Nephron progenitor cell (in vitro differentiated cells): Measurements from ENCODE around the gene SH2B3.

Experiments
- DNase-seq: peaks from one replicate; pipeline ENCODE4 v3.0.0; 2021
- H3K27ac Mint-ChIP-seq: 2 replicates; pipeline ENCODE4 v1.8.0; 2021; ENCODE audit warnings: mild to moderate bottlenecking, moderate library complexity, mixed read lengths
- H3K27me3 Mint-ChIP-seq: 2 replicates; pipeline ENCODE4 v1.8.0; 2021; ENCODE audit warnings: mild to moderate bottlenecking, low read depth, mixed read lengths; ENCODE audit not compliant: poor library complexity
- H3K36me3 Mint-ChIP-seq: 2 replicates; pipeline ENCODE4 v1.8.0; 2021; ENCODE audit warnings: low read depth, mixed read lengths
- H3K4me1 Mint-ChIP-seq: 2 replicates; pipeline ENCODE4 v1.8.0; 2021; ENCODE audit warnings: mixed read lengths
- H3K4me3 Mint-ChIP-seq: 2 replicates; pipeline ENCODE4 v1.8.0; 2021; ENCODE audit warnings: mild to moderate bottlenecking, moderate library complexity, mixed read lengths
- H3K9me3 Mint-ChIP-seq: 2 replicates; pipeline ENCODE4 v1.8.0; 2021; ENCODE audit warnings: mild to moderate bottlenecking, moderate library complexity, mixed read lengths
- TF ChIP-seq, protein P1 (sequence below): fragments of 200-600 bp; sonication (generic); IDR thresholded peaks from 2 replicates; pipeline ENCODE4 v1.5.0; 2021; ENCODE audit warnings: antibody characterized with exemption

Gene SH2B3

GRCh38 chr12:111407377-111408115, 1.8 kb downstream of the SH2B3 start:
- no peaks in the 10 kb centered on the region for H3K36me3 Mint-ChIP-seq
- DNase-seq, result peak; percentile 41
- H3K27ac Mint-ChIP-seq, result no peak overlapping the region
- TF ChIP-seq, protein P1, sequence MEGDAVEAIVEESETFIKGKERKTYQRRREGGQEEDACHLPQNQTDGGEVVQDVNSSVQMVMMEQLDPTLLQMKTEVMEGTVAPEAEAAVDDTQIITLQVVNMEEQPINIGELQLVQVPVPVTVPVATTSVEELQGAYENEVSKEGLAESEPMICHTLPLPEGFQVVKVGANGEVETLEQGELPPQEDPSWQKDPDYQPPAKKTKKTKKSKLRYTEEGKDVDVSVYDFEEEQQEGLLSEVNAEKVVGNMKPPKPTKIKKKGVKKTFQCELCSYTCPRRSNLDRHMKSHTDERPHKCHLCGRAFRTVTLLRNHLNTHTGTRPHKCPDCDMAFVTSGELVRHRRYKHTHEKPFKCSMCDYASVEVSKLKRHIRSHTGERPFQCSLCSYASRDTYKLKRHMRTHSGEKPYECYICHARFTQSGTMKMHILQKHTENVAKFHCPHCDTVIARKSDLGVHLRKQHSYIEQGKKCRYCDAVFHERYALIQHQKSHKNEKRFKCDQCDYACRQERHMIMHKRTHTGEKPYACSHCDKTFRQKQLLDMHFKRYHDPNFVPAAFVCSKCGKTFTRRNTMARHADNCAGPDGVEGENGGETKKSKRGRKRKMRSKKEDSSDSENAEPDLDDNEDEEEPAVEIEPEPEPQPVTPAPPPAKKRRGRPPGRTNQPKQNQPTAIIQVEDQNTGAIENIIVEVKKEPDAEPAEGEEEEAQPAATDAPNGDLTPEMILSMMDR, result no peak
- H3K4me3 Mint-ChIP-seq, result peak overlapping the region; percentile 86
- peaks cover 8% of the 10 kb centered on the region for H3K27me3 Mint-ChIP-seq
- peaks cover 63% of the 10 kb centered on the region for H3K4me1 Mint-ChIP-seq
- no peaks in the 10 kb centered on the region for H3K9me3 Mint-ChIP-seq

DNA sequence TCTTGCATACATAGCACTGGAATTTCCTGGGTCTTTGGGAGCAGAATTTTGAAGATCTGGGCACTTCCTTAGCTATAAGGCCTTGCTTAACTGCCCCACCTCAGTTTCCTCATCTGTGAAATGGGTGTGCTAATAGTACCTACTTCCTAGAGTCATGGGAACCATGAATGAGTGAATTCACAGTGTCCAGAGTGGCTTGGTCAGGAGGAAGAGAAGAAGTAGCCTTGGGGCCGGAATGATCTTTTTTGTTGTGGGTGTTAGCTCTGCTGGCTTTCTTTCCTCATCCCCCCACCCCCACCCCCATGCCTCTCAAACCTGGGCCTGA, 2.4 kb downstream of the SH2B3 start:
- TF ChIP-seq, protein P1, result no peak
- no peak for DNase-seq
- no peaks in the 10 kb centered on the region for H3K36me3 Mint-ChIP-seq
- H3K4me3 Mint-ChIP-seq, result peak overlapping the region; percentile 86
- peaks cover 65% of the 10 kb centered on the region for H3K4me1 Mint-ChIP-seq
- no peak overlapping the region for H3K27ac Mint-ChIP-seq
- no peaks in the 10 kb centered on the region for H3K9me3 Mint-ChIP-seq
- peaks cover 8% of the 10 kb centered on the region for H3K27me3 Mint-ChIP-seq

DNA sequence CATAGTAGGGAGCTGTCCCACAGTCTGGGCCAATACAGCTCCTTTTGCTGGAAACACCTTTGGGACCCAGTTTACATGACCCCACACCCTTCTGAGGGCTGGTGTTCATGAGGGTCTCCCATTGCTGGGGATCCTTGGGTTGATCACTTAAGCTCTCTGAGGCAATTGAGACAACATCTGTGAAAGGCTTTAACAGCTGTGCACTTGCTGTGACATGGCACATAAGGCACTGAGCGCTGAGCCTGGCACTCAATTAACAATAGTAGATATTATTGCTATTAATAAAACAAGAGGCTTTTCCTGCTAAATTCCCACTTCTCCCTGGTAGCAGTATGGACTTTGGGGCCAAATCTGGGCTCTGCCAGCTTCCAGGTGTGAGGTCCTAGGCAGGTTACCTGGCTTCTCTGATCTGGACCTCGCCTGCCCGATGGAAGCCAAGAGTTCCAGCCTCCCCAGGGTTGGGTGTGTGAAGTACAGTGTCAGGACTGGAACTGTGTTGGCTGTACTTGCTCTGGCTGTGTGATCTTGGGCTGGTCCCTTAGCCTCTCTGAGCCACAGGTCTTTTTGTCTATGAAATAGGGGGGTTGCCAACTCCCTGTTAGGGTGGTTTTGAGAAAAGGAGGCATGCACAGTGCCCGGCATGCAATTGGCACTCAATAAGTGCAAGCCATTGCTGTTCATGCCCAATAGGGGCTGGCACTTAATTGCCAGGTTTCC, 3.1 kb downstream of the SH2B3 start:
- Mint-ChIP-seq H3K4me1 (peaks cover 70% of the 10 kb centered on the region), H3K27ac (no peak overlapping the region), H3K4me3 (no peak overlapping the region), H3K27me3 (peaks cover 7% of the 10 kb centered on the region), H3K9me3 (no peaks in the 10 kb centered on the region), H3K36me3 (no peaks in the 10 kb centered on the region)
- TF ChIP-seq, protein P1, result no peak
- no peak for DNase-seq

GRCh38 chr12:111409403-111409779, 3.7 kb downstream of the SH2B3 start:
- no peak overlapping the region for H3K27ac Mint-ChIP-seq
- no peak for DNase-seq
- peaks cover 4% of the 10 kb centered on the region for H3K27me3 Mint-ChIP-seq
- H3K4me3 Mint-ChIP-seq, result no peak overlapping the region
- TF ChIP-seq, protein P1, result no peak
- H3K4me1 Mint-ChIP-seq, result peaks cover 68% of the 10 kb centered on the region
- H3K36me3 Mint-ChIP-seq, result no peaks in the 10 kb centered on the region
- H3K9me3 Mint-ChIP-seq, result no peaks in the 10 kb centered on the region

DNA sequence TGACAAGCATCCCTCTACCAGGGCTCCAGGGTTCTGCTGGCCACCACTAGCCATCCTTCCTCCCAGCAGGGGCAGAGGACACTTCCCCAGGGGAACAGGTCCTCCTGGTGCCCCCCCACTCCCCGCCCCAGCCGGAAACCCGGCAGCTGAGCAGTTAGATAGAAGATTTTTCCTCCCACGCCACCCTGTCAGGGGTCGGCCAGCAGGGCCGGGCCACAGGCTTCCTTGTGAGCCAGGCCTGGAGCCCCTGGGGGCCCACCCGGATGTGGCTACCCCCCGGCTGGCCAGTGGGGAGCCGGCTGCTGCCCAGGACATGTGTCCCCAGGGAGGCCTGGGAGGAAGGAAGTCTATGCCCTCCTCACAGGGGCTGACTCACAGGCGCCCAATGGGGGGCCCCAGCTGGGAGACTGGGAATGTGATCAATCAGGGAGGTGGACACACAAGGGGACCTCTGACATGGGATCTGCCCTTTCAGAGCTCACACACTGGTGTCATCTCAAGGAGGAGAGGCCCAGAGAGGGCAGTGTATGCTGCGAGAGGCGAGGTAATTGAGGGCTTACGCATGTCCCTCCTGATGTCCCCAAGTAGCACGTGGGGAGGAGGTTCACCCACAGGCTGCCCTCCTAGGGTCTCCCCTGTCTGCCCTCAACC, 4.2 kb downstream of the SH2B3 start:
- no peaks in the 10 kb centered on the region for H3K9me3 Mint-ChIP-seq
- TF ChIP-seq, protein P1, result no peak

More for the DNA sequence above, 4.2 kb downstream of the SH2B3 start:
- peak overlapping the region; percentile 95 for H3K27ac Mint-ChIP-seq
- no peaks in the 10 kb centered on the region for H3K27me3 Mint-ChIP-seq
- DNase-seq, result peak; percentile 70
- peak overlapping the region; percentile 62 for H3K4me3 Mint-ChIP-seq
- H3K4me1 Mint-ChIP-seq, result peaks cover 63% of the 10 kb centered on the region
- H3K36me3 Mint-ChIP-seq, result no peaks in the 10 kb centered on the region
